B cell (primary cell): ENCODE data around the gene TAX1BP1.

Experiments used
- EZH2 ChIP-seq: IDR thresholded peaks from 2 replicates; pipeline ENCODE4 v1.6.1; 2012; ENCODE audit warnings: borderline replicate concordance, low read depth, mild to moderate bottlenecking, moderate library complexity, low read length; ENCODE audit not compliant: insufficient read depth, poor library complexity, severe bottlenecking
- TF ChIP-seq, protein P1 (sequence below): fragments of 200-600 bp; IDR thresholded peaks from one replicate; pipeline ENCODE4 v1.8.0; 2022; ENCODE audit warnings: antibody characterized with exemption, mild to moderate bottlenecking

DNA sequence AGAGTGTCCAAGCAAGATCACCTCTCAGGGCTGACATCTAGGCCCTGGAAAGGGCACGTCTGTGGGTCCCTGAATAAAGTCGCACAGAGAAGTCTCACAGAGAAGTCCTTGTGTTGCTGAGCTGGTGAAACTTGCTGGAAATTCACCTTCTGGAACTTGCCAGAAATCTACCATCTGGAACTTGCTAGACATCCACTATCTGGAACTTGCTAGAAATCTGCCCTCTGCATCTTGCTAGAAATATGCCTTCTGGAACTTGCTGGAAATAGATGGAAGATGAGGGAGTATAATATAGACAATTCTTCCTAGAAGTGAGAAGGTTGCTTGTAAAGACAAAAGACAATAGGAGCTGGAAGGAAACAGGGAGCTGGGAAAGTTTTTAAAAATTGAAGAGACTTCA, 5.4 kb upstream of the TAX1BP1 start:
- TF ChIP-seq, protein P1, sequence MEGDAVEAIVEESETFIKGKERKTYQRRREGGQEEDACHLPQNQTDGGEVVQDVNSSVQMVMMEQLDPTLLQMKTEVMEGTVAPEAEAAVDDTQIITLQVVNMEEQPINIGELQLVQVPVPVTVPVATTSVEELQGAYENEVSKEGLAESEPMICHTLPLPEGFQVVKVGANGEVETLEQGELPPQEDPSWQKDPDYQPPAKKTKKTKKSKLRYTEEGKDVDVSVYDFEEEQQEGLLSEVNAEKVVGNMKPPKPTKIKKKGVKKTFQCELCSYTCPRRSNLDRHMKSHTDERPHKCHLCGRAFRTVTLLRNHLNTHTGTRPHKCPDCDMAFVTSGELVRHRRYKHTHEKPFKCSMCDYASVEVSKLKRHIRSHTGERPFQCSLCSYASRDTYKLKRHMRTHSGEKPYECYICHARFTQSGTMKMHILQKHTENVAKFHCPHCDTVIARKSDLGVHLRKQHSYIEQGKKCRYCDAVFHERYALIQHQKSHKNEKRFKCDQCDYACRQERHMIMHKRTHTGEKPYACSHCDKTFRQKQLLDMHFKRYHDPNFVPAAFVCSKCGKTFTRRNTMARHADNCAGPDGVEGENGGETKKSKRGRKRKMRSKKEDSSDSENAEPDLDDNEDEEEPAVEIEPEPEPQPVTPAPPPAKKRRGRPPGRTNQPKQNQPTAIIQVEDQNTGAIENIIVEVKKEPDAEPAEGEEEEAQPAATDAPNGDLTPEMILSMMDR: no peak
- TF ChIP-seq EZH2: no peak
